ENCODE measurements around the gene FALEC.

The FALEC gene

GRCh38 chr1:150515328-150516049 lies at the start of gene FALEC:
FALEC (plus strand) TSS chr1:150515752.
- peak within 1 kb of the TSS; percentile 4 to 75 (median 69); a peak in 20 of 22 replicates for H3K27ac ChIP-seq
- peak within 1 kb of the TSS; percentile 87 to 100 (median 95) for H3K4me2 ChIP-seq

GRCh38 chr1:150466964-150467363 lies 48.6 kb upstream of the FALEC start:
- Histone ChIP-seq H3K27ac (no peak overlapping the region), H4K20me1 (peaks cover 0 to 16% (median under 1%) of the 10 kb centered on the region in 11 experiments; a peak in 3 of 22 replicates), H3K9ac (no peak overlapping the region; a peak in 1 of 22 replicates), H3K27me3 (no peaks in the 10 kb centered on the region), H3K4me3 (no peak overlapping the region), H3K4me1 (no peaks in the 10 kb centered on the region), H3K9me3 (replicated peaks in 1 of 11) (no peaks in the 10 kb centered on the region), H3K36me3 (peaks cover 83 to 100% (median 94%) of the 10 kb centered on the region in 11 experiments), H3K4me2 (no peak overlapping the region)
- no peak for TF ChIP-seq Cebpa-rat (IDR thresholded peaks at IDR 0.05)

More at GRCh38 chr1:150515328-150516049, at the start of gene FALEC:
- Histone ChIP-seq H3K36me3 (peaks cover 10 to 28% (median 22%) of the 10 kb centered on the region in 11 experiments; a peak in 21 of 22 replicates), H3K4me1 (peaks cover 53 to 69% (median 67%) of the 10 kb centered on the region in 10 experiments), H4K20me1 (peaks cover 0 to 28% (median 0%) of the 10 kb centered on the region in 11 experiments; a peak in 2 of 22 replicates), H3K4me3 (peak within 1 kb of the TSS; percentile 53 to 76 (median 66)), H3K9ac (peak within 1 kb of the TSS; percentile 68 to 85 (median 77)), H3K9me3 (replicated peaks in 1 of 11) (no peaks in the 10 kb centered on the region), H3K27me3 (no peaks in the 10 kb centered on the region)
- no peak for TF ChIP-seq Cebpa-rat (IDR thresholded peaks at IDR 0.05)

DNA sequence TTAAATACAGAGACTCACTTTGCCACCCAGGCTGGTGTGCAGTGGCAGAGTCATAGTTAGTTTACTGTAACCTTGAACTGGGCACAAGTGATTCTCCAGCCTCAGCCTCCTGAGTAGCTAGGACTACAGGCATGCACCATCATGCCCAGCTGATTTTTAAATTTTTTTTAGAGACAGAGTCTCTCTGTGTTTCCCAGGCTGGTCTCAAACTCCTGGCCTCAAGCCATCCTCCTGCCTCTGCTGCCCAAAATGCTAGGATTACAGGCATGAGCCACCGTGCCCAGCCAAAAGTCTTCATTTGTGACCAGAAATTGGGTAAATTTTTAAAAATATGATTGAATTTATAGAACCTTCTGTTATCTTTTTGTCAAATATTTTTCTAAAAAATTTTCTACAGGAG lies 46.3 kb upstream of the FALEC start:
- no peaks in the 10 kb centered on the region for H3K27me3 ChIP-seq
- peaks cover 0 to 21% (median 3%) of the 10 kb centered on the region in 11 experiments; a peak in 4 of 22 replicates for H4K20me1 ChIP-seq
- TF ChIP-seq Cebpa-rat (IDR thresholded peaks at IDR 0.05), result no peak
- no peak overlapping the region for H3K4me2 ChIP-seq
- peaks cover 83 to 100% (median 96%) of the 10 kb centered on the region in 11 experiments for H3K36me3 ChIP-seq
- H3K27ac ChIP-seq, result no peak overlapping the region
- no peak overlapping the region for H3K4me3 ChIP-seq
- H3K4me1 ChIP-seq, result no peaks in the 10 kb centered on the region
- H3K9me3 ChIP-seq (replicated peaks in 1 of 11), result no peaks in the 10 kb centered on the region
- H3K9ac ChIP-seq, result no peak overlapping the region

DNA sequence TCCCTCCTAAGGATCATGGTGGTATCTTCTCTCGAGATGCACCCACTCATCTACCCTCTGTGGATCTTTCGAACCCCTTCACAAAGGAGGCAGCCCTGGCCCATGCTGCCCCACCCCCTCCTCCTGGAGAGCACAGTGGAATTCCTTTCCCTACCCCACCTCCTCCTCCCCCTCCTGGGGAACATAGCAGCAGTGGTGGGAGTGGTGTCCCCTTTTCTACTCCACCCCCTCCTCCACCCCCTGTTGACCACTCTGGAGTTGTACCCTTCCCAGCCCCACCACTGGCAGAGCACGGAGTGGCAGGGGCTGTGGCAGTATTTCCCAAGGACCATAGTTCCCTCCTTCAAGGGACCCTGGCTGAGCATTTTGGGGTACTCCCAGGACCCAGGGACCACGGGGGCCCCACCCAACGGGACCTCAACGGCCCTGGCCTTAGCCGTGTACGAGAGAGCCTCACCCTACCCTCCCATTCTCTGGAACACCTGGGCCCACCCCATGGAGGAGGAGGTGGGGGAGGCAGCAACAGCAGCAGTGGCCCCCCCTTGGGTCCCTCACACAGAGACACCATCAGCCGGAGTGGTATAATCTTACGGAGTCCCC lies 42.9 kb upstream of the FALEC start:
- Histone ChIP-seq H3K4me3 (no peak overlapping the region), H4K20me1 (peaks cover 0 to 21% (median 3%) of the 10 kb centered on the region in 11 experiments; a peak in 5 of 22 replicates), H3K27ac (no peak overlapping the region), H3K4me2 (no peak overlapping the region), H3K27me3 (no peaks in the 10 kb centered on the region), H3K9me3 (replicated peaks in 1 of 11) (no peaks in the 10 kb centered on the region), H3K4me1 (no peaks in the 10 kb centered on the region), H3K36me3 (peaks cover 51 to 76% (median 63%) of the 10 kb centered on the region in 11 experiments), H3K9ac (no peak overlapping the region)
- TF ChIP-seq Cebpa-rat (IDR thresholded peaks at IDR 0.05), result no peak

DNA sequence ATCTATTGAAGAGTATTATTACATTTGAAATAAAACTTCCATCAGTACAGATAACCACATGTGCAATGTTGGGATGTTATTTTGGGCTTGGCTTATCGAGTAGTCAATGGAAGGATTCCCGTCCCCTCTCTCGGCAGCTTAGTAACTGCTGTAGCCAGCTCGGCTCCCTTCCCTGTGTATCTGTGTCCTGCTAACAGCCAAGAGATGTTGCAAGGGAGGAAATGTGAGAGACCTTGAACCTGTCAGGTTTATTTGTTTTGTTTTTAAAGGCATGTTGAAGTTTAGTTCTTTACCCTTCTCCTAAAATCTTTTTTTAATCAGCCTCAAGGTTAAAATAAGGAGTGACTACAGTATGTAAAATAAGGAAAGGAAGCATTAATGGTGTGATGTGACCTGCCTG lies 41.9 kb upstream of the FALEC start:
- no peak overlapping the region for H3K4me2 ChIP-seq
- no peaks in the 10 kb centered on the region for H3K9me3 ChIP-seq (replicated peaks in 1 of 11)
- TF ChIP-seq Cebpa-rat (IDR thresholded peaks at IDR 0.05), result no peak
- H3K4me3 ChIP-seq, result no peak overlapping the region
- peaks cover 0 to 21% (median 3%) of the 10 kb centered on the region in 11 experiments; a peak in 5 of 22 replicates for H4K20me1 ChIP-seq
- H3K27ac ChIP-seq, result no peak overlapping the region
- H3K4me1 ChIP-seq, result no peaks in the 10 kb centered on the region
- no peak overlapping the region for H3K9ac ChIP-seq
- no peaks in the 10 kb centered on the region for H3K27me3 ChIP-seq
- peaks cover 42 to 67% (median 54%) of the 10 kb centered on the region in 11 experiments for H3K36me3 ChIP-seq

DNA sequence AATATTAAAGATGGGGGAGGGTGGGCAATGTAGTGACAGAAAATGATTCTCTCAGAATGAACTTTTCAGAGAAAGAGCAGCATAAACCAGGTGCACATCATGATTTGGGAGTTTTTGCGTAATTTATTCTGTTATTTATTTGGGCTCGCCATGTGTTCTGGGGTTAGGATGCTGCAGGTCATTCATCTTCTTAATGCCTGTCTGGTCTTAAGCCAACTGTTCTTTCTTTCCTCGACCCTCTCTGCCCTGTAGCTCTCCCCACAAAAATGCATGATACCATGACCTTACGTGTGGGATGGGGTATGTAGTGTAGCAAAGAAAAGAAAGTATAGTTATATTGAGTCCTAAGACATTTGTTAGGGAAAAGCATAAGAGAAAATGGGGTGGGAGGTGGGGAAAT lies 40.7 kb upstream of the FALEC start:
- no peak for TF ChIP-seq Cebpa-rat (IDR thresholded peaks at IDR 0.05)
- peaks cover 0 to 21% (median 3%) of the 10 kb centered on the region in 11 experiments; a peak in 5 of 22 replicates for H4K20me1 ChIP-seq
- H3K4me2 ChIP-seq, result no peak overlapping the region
- peaks cover 34 to 55% (median 44%) of the 10 kb centered on the region in 11 experiments for H3K36me3 ChIP-seq
- H3K27ac ChIP-seq, result no peak overlapping the region
- no peaks in the 10 kb centered on the region for H3K27me3 ChIP-seq
- no peaks in the 10 kb centered on the region for H3K4me1 ChIP-seq
- H3K4me3 ChIP-seq, result no peak overlapping the region
- no peak overlapping the region for H3K9ac ChIP-seq
- no peaks in the 10 kb centered on the region for H3K9me3 ChIP-seq (replicated peaks in 1 of 11)

DNA sequence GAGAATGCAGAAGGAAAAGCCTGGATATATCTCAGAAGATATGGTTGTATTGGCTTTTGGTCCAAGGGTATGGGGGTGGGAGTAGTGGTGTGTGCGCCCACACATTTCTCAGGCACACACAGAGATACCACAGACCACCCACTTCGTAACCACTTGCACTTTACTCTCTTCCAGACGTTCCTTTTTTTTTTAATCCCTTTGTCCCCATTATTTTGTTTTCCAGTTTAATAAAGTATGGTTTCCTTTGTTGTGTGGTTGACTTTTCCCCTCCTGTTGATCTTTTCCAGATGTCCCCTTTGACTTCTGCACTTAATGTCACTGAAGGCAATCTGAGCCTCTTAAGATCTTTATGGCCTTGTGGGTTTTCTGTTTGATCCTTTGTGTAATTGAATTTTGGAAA lies 38.8 kb upstream of the FALEC start:
- no peaks in the 10 kb centered on the region for H3K4me1 ChIP-seq

GRCh38 chr1:150477320-150477719 lies 38.2 kb upstream of the FALEC start:
- Histone ChIP-seq H4K20me1 (peaks cover 0 to 15% (median 0%) of the 10 kb centered on the region in 11 experiments; a peak in 4 of 22 replicates), H3K27me3 (no peaks in the 10 kb centered on the region), H3K4me2 (no peak overlapping the region)

More for the DNA sequence above, 38.8 kb upstream of the FALEC start:
- TF ChIP-seq Cebpa-rat (IDR thresholded peaks at IDR 0.05), result no peak
- H4K20me1 ChIP-seq, result peaks cover 0 to 19% (median 0%) of the 10 kb centered on the region in 11 experiments; a peak in 5 of 22 replicates
- no peak overlapping the region for H3K9ac ChIP-seq
- H3K9me3 ChIP-seq (replicated peaks in 1 of 11), result no peaks in the 10 kb centered on the region
- H3K4me2 ChIP-seq, result no peak overlapping the region
- no peaks in the 10 kb centered on the region for H3K27me3 ChIP-seq
- H3K36me3 ChIP-seq, result peaks cover 15 to 36% (median 25%) of the 10 kb centered on the region in 11 experiments
- H3K27ac ChIP-seq, result no peak overlapping the region
- H3K4me3 ChIP-seq, result no peak overlapping the region

GRCh38 chr1:150477733-150478132 lies 37.8 kb upstream of the FALEC start:
- no peak overlapping the region for H3K4me2 ChIP-seq
- H3K4me1 ChIP-seq, result no peaks in the 10 kb centered on the region
- H3K36me3 ChIP-seq, result peaks cover 5 to 26% (median 15%) of the 10 kb centered on the region in 11 experiments
- H3K4me3 ChIP-seq, result no peak overlapping the region
- peaks cover 0 to 11% (median 0%) of the 10 kb centered on the region in 11 experiments; a peak in 4 of 22 replicates for H4K20me1 ChIP-seq
- no peak overlapping the region for H3K27ac ChIP-seq
- no peaks in the 10 kb centered on the region for H3K9me3 ChIP-seq (replicated peaks in 1 of 11)
- H3K27me3 ChIP-seq, result no peaks in the 10 kb centered on the region
- no peak overlapping the region for H3K9ac ChIP-seq
- TF ChIP-seq Cebpa-rat (IDR thresholded peaks at IDR 0.05), result no peak

More at GRCh38 chr1:150477320-150477719, 38.2 kb upstream of the FALEC start:
- no peak overlapping the region for H3K27ac ChIP-seq
- no peak overlapping the region for H3K9ac ChIP-seq
- peaks cover 9 to 31% (median 19%) of the 10 kb centered on the region in 11 experiments for H3K36me3 ChIP-seq
- H3K4me3 ChIP-seq, result no peak overlapping the region
- H3K4me1 ChIP-seq, result no peaks in the 10 kb centered on the region
- no peak for TF ChIP-seq Cebpa-rat (IDR thresholded peaks at IDR 0.05)
- H3K9me3 ChIP-seq (replicated peaks in 1 of 11), result no peaks in the 10 kb centered on the region
